ENCODE measurements around the gene STXBP6. TPM values are rescaled to one million over a fixed set of nuclear protein-coding genes. Genes with fewer than 3 reads are reported as not detected.

Gene STXBP6
- total and polyA plus RNA-seq, 4 donors: 0.05 to 10.5 (median 2.3) TPM

- Histone ChIP-seq H3K4me1 (ENCODE audit: control insufficient read depth in 1 of 2, insufficient read depth in 2 of 2, low read length in 2 of 2) (no peaks in the 10 kb centered on the region), H3K9me3 (ENCODE audit: control insufficient read depth, low read length) (no peaks in the 10 kb centered on the region), H3K27me3 (ENCODE audit: control insufficient read depth in 1 of 2, insufficient read depth in 2 of 2, low read length in 1 of 2) (no peaks in the 10 kb centered on the region), H3K27ac (ENCODE audit: low read depth in 1 of 2, low read length in 2 of 2) (no peak overlapping the region), H3K4me3 (ENCODE audit: low read length in 2 of 2) (no peak overlapping the region), H3K36me3 (ENCODE audit: control insufficient read depth in 1 of 2, insufficient read depth in 2 of 2, low read length in 1 of 2) (no peaks in the 10 kb centered on the region)
- intact Hi-C loops (cut with DNase I): no loop called here
- WGBS, 2 donors: 73 to 77% methylated on average over 6 of the region's 6 CpGs
- DNase-seq: no peak
- ATAC-seq (ENCODE audit: low FRiP score): no peak
Observed at GRCh38 chr14:24852312-24853060, 197.5 kb downstream of the STXBP6 start.

DNA sequence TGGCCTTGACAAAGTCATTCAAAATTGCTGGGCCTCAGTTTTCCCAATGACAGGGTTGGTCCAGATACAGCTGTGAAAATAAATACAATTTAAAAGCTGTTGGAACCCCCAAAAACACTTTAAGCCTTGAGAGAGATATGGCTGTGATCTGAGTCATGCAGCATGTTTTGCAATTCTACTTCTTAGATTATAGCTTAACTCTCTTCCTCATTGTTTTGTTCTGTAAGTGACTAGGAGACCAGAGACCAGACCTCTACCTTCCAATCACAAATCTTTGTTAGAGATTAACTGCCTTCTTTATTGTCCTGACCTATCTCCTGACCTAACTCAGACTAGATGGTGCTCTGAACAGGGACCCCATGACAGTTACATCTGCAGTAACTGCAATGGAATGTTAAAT lies 198.1 kb downstream of the STXBP6 start:
- intact Hi-C loops (cut with DNase I): no loop called here

DNA sequence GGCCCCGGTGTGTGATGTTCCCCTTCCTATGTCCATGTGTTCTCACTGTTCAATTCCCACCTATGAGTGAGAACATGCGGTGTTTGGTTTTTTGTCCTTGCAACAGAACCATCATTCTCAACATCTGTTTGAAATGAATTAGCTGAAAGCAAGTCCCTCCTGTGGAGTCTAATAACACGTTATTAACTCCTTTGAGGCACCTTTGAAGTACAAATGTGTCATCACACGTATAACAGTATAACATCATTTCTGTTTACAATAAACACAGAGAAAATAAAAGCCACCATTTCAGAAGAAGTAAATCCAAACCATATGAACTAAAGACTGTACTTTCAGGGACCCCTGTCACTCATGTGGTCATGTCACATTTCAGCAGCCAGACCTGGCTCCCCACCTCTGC lies 198.5 kb downstream of the STXBP6 start:
- Histone ChIP-seq H3K27me3 (ENCODE audit: control insufficient read depth in 1 of 2, insufficient read depth in 2 of 2, low read length in 1 of 2) (no peaks in the 10 kb centered on the region), H3K4me1 (ENCODE audit: control insufficient read depth in 1 of 2, insufficient read depth in 2 of 2, low read length in 2 of 2) (no peaks in the 10 kb centered on the region), H3K4me3 (ENCODE audit: low read length in 2 of 2) (no peak overlapping the region), H3K27ac (ENCODE audit: low read depth in 1 of 2, low read length in 2 of 2) (no peak overlapping the region), H3K36me3 (ENCODE audit: control insufficient read depth in 1 of 2, insufficient read depth in 2 of 2, low read length in 1 of 2) (no peaks in the 10 kb centered on the region), H3K9me3 (ENCODE audit: control insufficient read depth, low read length) (no peaks in the 10 kb centered on the region)
- WGBS, 2 donors: 55 to 72% methylated on average over 4 of the region's 4 CpGs
- DNase-seq (no peak), ATAC-seq (ENCODE audit: low FRiP score) (no peak)
- intact Hi-C loops (cut with DNase I): no loop called here

More for the DNA sequence above, 198.1 kb downstream of the STXBP6 start:
- Histone ChIP-seq H3K27ac (ENCODE audit: low read depth in 1 of 2, low read length in 2 of 2) (no peak overlapping the region), H3K4me1 (ENCODE audit: control insufficient read depth in 1 of 2, insufficient read depth in 2 of 2, low read length in 2 of 2) (no peaks in the 10 kb centered on the region), H3K4me3 (ENCODE audit: low read length in 2 of 2) (no peak overlapping the region), H3K36me3 (ENCODE audit: control insufficient read depth in 1 of 2, insufficient read depth in 2 of 2, low read length in 1 of 2) (no peaks in the 10 kb centered on the region), H3K9me3 (ENCODE audit: control insufficient read depth, low read length) (no peaks in the 10 kb centered on the region), H3K27me3 (ENCODE audit: control insufficient read depth in 1 of 2, insufficient read depth in 2 of 2, low read length in 1 of 2) (no peaks in the 10 kb centered on the region)
- ATAC-seq (ENCODE audit: low FRiP score) (no peak), DNase-seq (no peak)

DNA sequence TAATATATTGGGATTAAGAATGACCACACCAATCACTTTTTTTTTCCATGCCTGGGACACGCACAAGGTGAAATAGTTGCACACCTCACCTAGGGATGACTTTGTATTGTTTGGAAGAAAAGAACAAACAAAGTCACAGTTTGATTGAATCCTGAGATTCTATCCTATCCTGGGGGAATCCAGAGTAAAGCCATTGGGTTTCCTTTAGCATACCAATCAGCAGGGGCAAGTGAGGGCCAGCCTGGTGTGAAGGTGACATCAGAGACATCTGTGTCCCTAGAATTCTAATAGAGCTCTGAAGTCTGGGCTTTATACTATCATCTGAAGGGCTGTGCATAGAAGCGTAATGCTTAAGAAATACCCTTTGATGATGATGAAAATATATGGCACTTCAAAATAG lies 199.9 kb downstream of the STXBP6 start:
- ATAC-seq (ENCODE audit: low FRiP score) (no peak), DNase-seq (no peak)
- Histone ChIP-seq H3K27me3 (ENCODE audit: control insufficient read depth in 1 of 2, insufficient read depth in 2 of 2, low read length in 1 of 2) (no peaks in the 10 kb centered on the region), H3K4me3 (ENCODE audit: low read length in 2 of 2) (no peak overlapping the region), H3K36me3 (ENCODE audit: control insufficient read depth in 1 of 2, insufficient read depth in 2 of 2, low read length in 1 of 2) (no peaks in the 10 kb centered on the region), H3K9me3 (ENCODE audit: control insufficient read depth, low read length) (no peaks in the 10 kb centered on the region), H3K27ac (ENCODE audit: low read depth in 1 of 2, low read length in 2 of 2) (no peak overlapping the region), H3K4me1 (ENCODE audit: control insufficient read depth in 1 of 2, insufficient read depth in 2 of 2, low read length in 2 of 2) (no peaks in the 10 kb centered on the region)
- 81 to 86% methylated on average over 2 of the region's 2 CpGs for WGBS, 2 donors
- intact Hi-C loops (cut with DNase I): no loop called here

DNA sequence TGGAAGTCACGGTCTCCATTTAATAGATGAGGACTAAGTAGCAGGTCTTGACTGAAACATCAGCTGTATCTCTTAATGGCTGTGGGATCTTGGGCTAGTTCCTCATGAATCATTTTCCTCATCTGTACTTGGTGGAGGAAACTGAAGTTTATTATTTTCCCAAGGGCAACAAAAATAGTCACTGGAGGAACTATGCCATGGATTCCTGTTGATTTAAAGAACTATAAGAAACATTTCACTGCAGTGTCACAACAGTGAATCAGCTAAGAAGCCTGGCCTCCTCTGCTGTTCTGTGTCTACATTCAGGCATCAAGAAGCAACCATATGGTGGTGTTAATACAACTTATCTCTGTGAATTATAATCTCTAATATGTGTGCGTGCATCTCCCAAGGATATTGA lies 200.5 kb downstream of the STXBP6 start:
- Histone ChIP-seq H3K4me1 (ENCODE audit: control insufficient read depth in 1 of 2, insufficient read depth in 2 of 2, low read length in 2 of 2) (no peaks in the 10 kb centered on the region), H3K27ac (ENCODE audit: low read depth in 1 of 2, low read length in 2 of 2) (no peak overlapping the region), H3K36me3 (ENCODE audit: control insufficient read depth in 1 of 2, insufficient read depth in 2 of 2, low read length in 1 of 2) (no peaks in the 10 kb centered on the region), H3K27me3 (ENCODE audit: control insufficient read depth in 1 of 2, insufficient read depth in 2 of 2, low read length in 1 of 2) (no peaks in the 10 kb centered on the region), H3K9me3 (ENCODE audit: control insufficient read depth, low read length) (no peaks in the 10 kb centered on the region), H3K4me3 (ENCODE audit: low read length in 2 of 2) (no peak overlapping the region)
- WGBS, 2 donors: 60 to 72% methylated on average over 2 of the region's 2 CpGs
- intact Hi-C loops (cut with DNase I): no loop called here
- DNase-seq (no peak), ATAC-seq (ENCODE audit: low FRiP score) (no peak)

DNA sequence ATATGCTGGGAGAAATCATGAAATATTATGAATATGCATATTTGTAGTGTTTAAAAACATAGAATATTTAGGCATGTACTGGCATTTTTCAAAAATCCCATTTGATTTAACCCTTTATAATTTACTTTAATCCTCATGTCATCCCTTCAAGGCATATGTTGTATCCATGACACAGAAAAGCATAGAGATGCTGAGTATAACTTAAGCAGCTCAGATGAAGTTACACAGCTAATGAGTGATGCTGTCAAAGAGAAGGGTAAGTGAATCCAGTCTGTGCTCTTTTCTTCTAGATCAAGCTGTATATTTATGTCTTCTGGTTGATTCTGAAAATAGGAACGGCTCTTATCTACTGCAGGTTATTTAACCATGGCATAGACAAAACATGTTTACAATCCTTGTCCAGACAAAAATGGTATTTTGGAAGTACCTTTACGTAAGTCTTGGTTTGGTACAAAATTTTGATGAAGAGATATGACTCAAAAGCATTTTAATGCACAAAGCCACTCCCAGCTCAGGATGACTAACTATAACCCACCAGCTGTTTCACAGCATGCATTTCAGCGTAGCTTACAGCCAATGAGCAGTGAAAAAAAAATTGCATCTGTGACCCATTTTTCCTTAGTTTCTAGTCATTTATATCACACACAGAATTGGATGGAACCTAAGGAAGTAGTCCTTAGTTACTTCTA lies 201.7 kb downstream of the STXBP6 start:
- Histone ChIP-seq H3K36me3 (ENCODE audit: control insufficient read depth in 1 of 2, insufficient read depth in 2 of 2, low read length in 1 of 2) (no peaks in the 10 kb centered on the region), H3K27me3 (ENCODE audit: control insufficient read depth in 1 of 2, insufficient read depth in 2 of 2, low read length in 1 of 2) (no peaks in the 10 kb centered on the region)

GRCh38 chr14:24847568-24848095 lies 202.3 kb downstream of the STXBP6 start:
- no peak overlapping the region for H3K27ac ChIP-seq (ENCODE audit: low read depth in 1 of 2, low read length in 2 of 2)
- no peaks in the 10 kb centered on the region for H3K9me3 ChIP-seq (ENCODE audit: control insufficient read depth, low read length)
- H3K27me3 ChIP-seq (ENCODE audit: control insufficient read depth in 1 of 2, insufficient read depth in 2 of 2, low read length in 1 of 2): no peaks in the 10 kb centered on the region
- DNase-seq: no peak
- intact Hi-C loops (cut with DNase I): no loop called here
- ATAC-seq (ENCODE audit: low FRiP score): no peak
- no peaks in the 10 kb centered on the region for H3K4me1 ChIP-seq (ENCODE audit: control insufficient read depth in 1 of 2, insufficient read depth in 2 of 2, low read length in 2 of 2)
- no peak overlapping the region for H3K4me3 ChIP-seq (ENCODE audit: low read length in 2 of 2)
- no peaks in the 10 kb centered on the region for H3K36me3 ChIP-seq (ENCODE audit: control insufficient read depth in 1 of 2, insufficient read depth in 2 of 2, low read length in 1 of 2)

More for the DNA sequence above, 201.7 kb downstream of the STXBP6 start:
- DNase-seq (no peak), ATAC-seq (ENCODE audit: low FRiP score) (no peak)
- H3K4me3 ChIP-seq (ENCODE audit: low read length in 2 of 2): no peak overlapping the region
- H3K27ac ChIP-seq (ENCODE audit: low read depth in 1 of 2, low read length in 2 of 2): no peak overlapping the region
- no peaks in the 10 kb centered on the region for H3K9me3 ChIP-seq (ENCODE audit: control insufficient read depth, low read length)
- H3K4me1 ChIP-seq (ENCODE audit: control insufficient read depth in 1 of 2, insufficient read depth in 2 of 2, low read length in 2 of 2): no peaks in the 10 kb centered on the region
- intact Hi-C loops (cut with DNase I): no loop called here
- 39 to 46% methylated on average over 3 of the region's 3 CpGs for WGBS, 2 donors

DNA sequence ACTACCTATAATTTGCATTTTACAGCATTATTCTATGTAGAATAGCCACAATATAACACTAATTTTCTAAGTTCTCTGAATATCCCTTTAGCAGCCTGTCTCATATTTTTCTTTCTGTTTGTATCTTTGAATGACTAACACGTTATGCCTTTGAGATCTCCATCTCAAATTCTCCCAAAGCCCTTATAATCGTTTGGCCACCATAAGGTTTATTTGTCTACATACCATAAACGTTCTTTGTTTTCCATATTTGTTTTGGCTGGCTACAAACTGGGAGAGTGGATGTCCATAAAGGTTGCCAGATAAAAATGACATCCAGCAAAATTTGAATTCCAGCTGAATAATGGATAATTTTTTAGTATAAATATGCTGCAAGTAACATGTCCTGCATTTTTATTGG lies 203.7 kb downstream of the STXBP6 start:
- H3K4me3 ChIP-seq (ENCODE audit: low read length in 2 of 2): no peak overlapping the region
- H3K9me3 ChIP-seq (ENCODE audit: control insufficient read depth, low read length): no peaks in the 10 kb centered on the region
- DNase-seq: no peak
- H3K27ac ChIP-seq (ENCODE audit: low read depth in 1 of 2, low read length in 2 of 2): no peak overlapping the region
- ATAC-seq (ENCODE audit: low FRiP score): no peak
- no peaks in the 10 kb centered on the region for H3K36me3 ChIP-seq (ENCODE audit: control insufficient read depth in 1 of 2, insufficient read depth in 2 of 2, low read length in 1 of 2)
- no peaks in the 10 kb centered on the region for H3K4me1 ChIP-seq (ENCODE audit: control insufficient read depth in 1 of 2, insufficient read depth in 2 of 2, low read length in 2 of 2)
- 15 to 17% methylated on average over 3 of the region's 3 CpGs for WGBS, 2 donors
- no peaks in the 10 kb centered on the region for H3K27me3 ChIP-seq (ENCODE audit: control insufficient read depth in 1 of 2, insufficient read depth in 2 of 2, low read length in 1 of 2)
- intact Hi-C loops (cut with DNase I): no loop called here

DNA sequence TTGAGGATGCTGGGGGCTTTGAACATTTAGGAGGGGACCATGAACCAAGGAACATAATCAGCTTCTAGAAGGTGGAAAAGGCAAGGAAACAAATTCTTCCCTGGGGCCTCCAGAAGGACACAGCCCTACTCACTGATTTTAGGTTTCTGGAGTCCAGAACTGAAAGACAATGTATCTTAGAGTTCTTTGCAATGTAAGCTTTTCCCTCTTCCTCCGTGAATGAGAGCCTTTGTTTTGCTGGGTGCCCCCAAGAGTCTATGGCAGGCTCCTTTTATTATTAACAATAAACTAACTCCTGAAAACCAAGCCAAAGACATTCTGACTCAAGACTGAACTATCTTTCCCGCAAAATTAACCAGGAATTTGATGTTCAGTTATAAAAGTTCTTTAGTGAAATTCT lies 204.1 kb downstream of the STXBP6 start:
- H3K9me3 ChIP-seq (ENCODE audit: control insufficient read depth, low read length): no peaks in the 10 kb centered on the region
- no peak for ATAC-seq (ENCODE audit: low FRiP score)
- no peaks in the 10 kb centered on the region for H3K27me3 ChIP-seq (ENCODE audit: control insufficient read depth in 1 of 2, insufficient read depth in 2 of 2, low read length in 1 of 2)
- intact Hi-C loops (cut with DNase I): no loop called here
- H3K4me3 ChIP-seq (ENCODE audit: low read length in 2 of 2): no peak overlapping the region
- DNase-seq: no peak
- WGBS, 2 donors: 78 to 82% methylated on average over 2 of the region's 2 CpGs
- H3K4me1 ChIP-seq (ENCODE audit: control insufficient read depth in 1 of 2, insufficient read depth in 2 of 2, low read length in 2 of 2): no peaks in the 10 kb centered on the region
- H3K27ac ChIP-seq (ENCODE audit: low read depth in 1 of 2, low read length in 2 of 2): no peak overlapping the region
- H3K36me3 ChIP-seq (ENCODE audit: control insufficient read depth in 1 of 2, insufficient read depth in 2 of 2, low read length in 1 of 2): no peaks in the 10 kb centered on the region
